Neuronal stem cell (in vitro differentiated cells): Measurements from ENCODE around the gene TRIP10.

Experiments
- DNase-seq: peaks from one replicate; pipeline ENCODE4 v3.0.0-alpha.2; 2013; ENCODE audit warnings: low spot score
- H2AFZ ChIP-seq: one replicate; pipeline ENCODE4 v1.6.1; 2013; ENCODE audit warnings: mild to moderate bottlenecking, low read length, inconsistent platforms
- H2AK5ac ChIP-seq: 2 replicates; pipeline ENCODE4 v1.6.1; 2013; ENCODE audit warnings: low read depth, mild to moderate bottlenecking, inconsistent platforms, low read length, moderate library complexity, mixed read lengths
- H2BK120ac ChIP-seq: 2 replicates; pipeline ENCODE4 v1.6.1; 2013; ENCODE audit warnings: low read depth, mild to moderate bottlenecking, inconsistent platforms, low read length, moderate library complexity, mixed read lengths
- H2BK12ac ChIP-seq: one replicate; pipeline ENCODE4 v1.6.1; 2013; ENCODE audit warnings: low read length, inconsistent platforms
- H2BK15ac ChIP-seq: 2 replicates; pipeline ENCODE4 v1.6.1; 2013; ENCODE audit warnings: mild to moderate bottlenecking, low read length, inconsistent platforms, mixed read lengths
- H2BK5ac ChIP-seq: one replicate; pipeline ENCODE4 v1.6.1; 2013; ENCODE audit warnings: inconsistent platforms, mild to moderate bottlenecking, low read length, moderate library complexity
- H3K14ac ChIP-seq: one replicate; pipeline ENCODE4 v1.6.1; 2013; ENCODE audit warnings: low read length, inconsistent platforms
- H3K18ac ChIP-seq: 2 replicates; pipeline ENCODE4 v1.6.1; 2013; ENCODE audit warnings: low read length, inconsistent platforms
- H3K23ac ChIP-seq: 2 replicates; pipeline ENCODE4 v1.6.1; 2013; ENCODE audit warnings: low read depth, mild to moderate bottlenecking, mixed read lengths, low read length, inconsistent platforms; ENCODE audit not compliant: poor library complexity
- H3K27ac ChIP-seq: replicated peaks from 3 replicates; pipeline ENCODE4 v1.5.1; 2013; ENCODE audit warnings: low read length, inconsistent platforms
- H3K27me3 ChIP-seq, 3 experiments: 2 replicates each; pipeline ENCODE4 v1.6.1; 2013; ENCODE audit warnings: low read length in 3 of 3, mild to moderate bottlenecking in 2 of 3, inconsistent platforms in 1 of 3, low read depth in 1 of 3, mixed read lengths in 1 of 3, moderate library complexity in 1 of 3; ENCODE audit not compliant: control insufficient read depth in 3 of 3, insufficient read depth in 3 of 3
- H3K36me3 ChIP-seq, 2 donors: replicated peaks in 1 of 2; 2 replicates each; pipeline ENCODE4 v1.6.1; 2013; ENCODE audit warnings: low read length in 2 of 2; ENCODE audit not compliant: control insufficient read depth in 2 of 2, insufficient read depth in 2 of 2
- H3K4ac ChIP-seq: 2 replicates; pipeline ENCODE4 v1.6.1; 2013; ENCODE audit warnings: inconsistent platforms, mild to moderate bottlenecking, low read length, moderate library complexity
- H3K4me1 ChIP-seq, 2 donors: 1 replicate in 1 of 2; 2 replicates in 1 of 2; pipeline ENCODE4 v1.6.1; 2013; ENCODE audit warnings: low read length in 2 of 2, low read depth in 1 of 2; ENCODE audit not compliant: control insufficient read depth in 2 of 2, insufficient read depth in 1 of 2
- H3K4me2 ChIP-seq: one replicate; pipeline ENCODE4 v1.6.1; 2013; ENCODE audit warnings: mild to moderate bottlenecking, low read length, inconsistent platforms; ENCODE audit not compliant: insufficient read depth, poor library complexity, severe bottlenecking
- H3K4me3 ChIP-seq, 2 donors: 2 replicates each; pipeline ENCODE4 v1.5.1; 2013; ENCODE audit warnings: low read length in 2 of 2, mild to moderate bottlenecking in 2 of 2, inconsistent platforms in 1 of 2, moderate library complexity in 1 of 2
- H3K79me1 ChIP-seq: one replicate; pipeline ENCODE4 v1.6.1; 2013; ENCODE audit warnings: low read depth, mild to moderate bottlenecking, inconsistent platforms, low read length, moderate library complexity
- H3K9ac ChIP-seq: one replicate; pipeline ENCODE4 v1.6.1; 2013; ENCODE audit warnings: mild to moderate bottlenecking, low read depth, low read length, inconsistent platforms; ENCODE audit not compliant: poor library complexity
- H3K9me3 ChIP-seq, 2 donors: replicated peaks in 1 of 2; 2 replicates each; pipeline versions ENCODE3 to v1.6.1; 2013; ENCODE audit warnings: low read length in 2 of 2, mild to moderate bottlenecking in 2 of 2, inconsistent platforms in 1 of 2, low read depth in 1 of 2, mixed read lengths in 1 of 2, moderate library complexity in 1 of 2; ENCODE audit not compliant: control insufficient read depth in 2 of 2, insufficient read depth in 1 of 2
- H4K8ac ChIP-seq: one replicate; pipeline ENCODE4 v1.6.1; 2013; ENCODE audit warnings: low read depth, mild to moderate bottlenecking, inconsistent platforms, low read length, moderate library complexity
- H4K91ac ChIP-seq: one replicate; pipeline ENCODE4 v1.6.1; 2013; ENCODE audit warnings: low read length, low read depth, mild to moderate bottlenecking, inconsistent platforms; ENCODE audit not compliant: poor library complexity
- WGBS, 2 donors: extraction: QIAGEN DNeasy Blood & Tissue Kit; methylation state at CpG; one replicate each; pipeline ENCODE4 v1.1.7; 2013; ENCODE audit warnings: missing lambda C conversion rate in 2 of 2, mixed read lengths in 1 of 2; ENCODE audit not compliant: insufficient read length in 2 of 2, insufficient replicate concordance in 1 of 2; ENCODE audit errors: extremely low coverage in 2 of 2; 5-methylcytosine and 5-hydroxymethylcytosine counted together

Gene TRIP10

DNA sequence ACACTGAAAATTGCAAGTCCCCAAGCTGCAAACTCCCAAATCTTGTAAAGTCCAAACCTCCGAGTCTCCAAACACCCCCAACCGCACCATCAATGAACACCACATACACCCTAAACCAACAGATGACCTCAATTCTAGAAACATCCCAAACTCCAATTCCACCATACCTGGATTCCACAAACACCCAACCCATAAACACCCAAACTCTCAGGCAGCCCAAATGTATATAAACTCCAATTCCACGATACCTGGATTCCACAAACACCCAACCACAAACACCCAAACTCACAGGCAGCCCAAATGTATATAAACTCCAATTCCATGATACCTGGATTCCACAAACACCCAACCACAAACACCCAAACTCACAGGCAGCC is 19.5 kb upstream of the TRIP10 start:
- H3K36me3 ChIP-seq: no peaks in the 10 kb centered on the region
- no peak overlapping the region for H3K9ac ChIP-seq
- no peak overlapping the region for H2AK5ac ChIP-seq
- H3K79me1 ChIP-seq: peaks cover 3% of the 10 kb centered on the region
- H3K27ac ChIP-seq: no peak overlapping the region
- H3K4me1 ChIP-seq: no peaks in the 10 kb centered on the region
- DNase-seq: no peak
- no peak overlapping the region for H3K4ac ChIP-seq
- no peak overlapping the region for H4K91ac ChIP-seq
- H2BK120ac ChIP-seq: no peak overlapping the region
- no peak overlapping the region for H2BK12ac ChIP-seq
- H2BK15ac ChIP-seq: no peak overlapping the region
- H4K8ac ChIP-seq: no peak overlapping the region
- peaks cover 0 to 5% of the 10 kb centered on the region in 2 donors for H3K9me3 ChIP-seq
- WGBS, 2 donors: no CpG with 5 or more reads among the region's 3 CpGs
- no peak overlapping the region for H2BK5ac ChIP-seq
- no peak overlapping the region for H3K4me2 ChIP-seq
- H3K4me3 ChIP-seq: no peak overlapping the region
- H3K27me3 ChIP-seq: peaks cover 0 to 5% (median 0%) of the 10 kb centered on the region in 3 experiments
- H3K14ac ChIP-seq: no peak overlapping the region
- no peak overlapping the region for H2AFZ ChIP-seq
- H3K18ac ChIP-seq: no peak overlapping the region
- H3K23ac ChIP-seq: no peak overlapping the region

GRCh38 chr19:6720369-6721137 is 18.9 kb upstream of the TRIP10 start, which contains the start of gene C3:
TSS of gene C3 (minus strand) at chr19:6720650. CDS start at chr19:6720589, 61 bp downstream.
- no peak within 1 kb of the TSS for H3K9ac ChIP-seq
- H3K27me3 ChIP-seq: peaks cover 0 to 5% (median 0%) of the 10 kb centered on the region in 3 experiments
- H4K8ac ChIP-seq: no peak within 1 kb of the TSS
- no peak within 1 kb of the TSS for H2AFZ ChIP-seq
- no peak within 1 kb of the TSS for H3K27ac ChIP-seq
- no peak within 1 kb of the TSS for H2BK12ac ChIP-seq
- H3K14ac ChIP-seq: no peak within 1 kb of the TSS
- peak within 1 kb of the TSS; percentile 19 for H3K18ac ChIP-seq
- H3K4me1 ChIP-seq: no peaks in the 10 kb centered on the region
- no peak within 1 kb of the TSS for H3K4ac ChIP-seq
- no peak within 1 kb of the TSS for H3K23ac ChIP-seq
- no peak within 1 kb of the TSS for H3K4me2 ChIP-seq
- H2BK120ac ChIP-seq: peak within 1 kb of the TSS; percentile 93
- no peak within 1 kb of the TSS for H3K4me3 ChIP-seq
- no CpG with 5 or more reads among the region's 4 CpGs for WGBS, 2 donors
- peaks cover 0 to 5% of the 10 kb centered on the region in 2 donors for H3K9me3 ChIP-seq
- H2BK5ac ChIP-seq: no peak within 1 kb of the TSS
- H2AK5ac ChIP-seq: no peak within 1 kb of the TSS
- H2BK15ac ChIP-seq: no peak within 1 kb of the TSS
- H4K91ac ChIP-seq: no peak within 1 kb of the TSS
- H3K36me3 ChIP-seq: no peaks in the 10 kb centered on the region
- peaks cover 3% of the 10 kb centered on the region for H3K79me1 ChIP-seq
- DNase-seq: no peak

DNA sequence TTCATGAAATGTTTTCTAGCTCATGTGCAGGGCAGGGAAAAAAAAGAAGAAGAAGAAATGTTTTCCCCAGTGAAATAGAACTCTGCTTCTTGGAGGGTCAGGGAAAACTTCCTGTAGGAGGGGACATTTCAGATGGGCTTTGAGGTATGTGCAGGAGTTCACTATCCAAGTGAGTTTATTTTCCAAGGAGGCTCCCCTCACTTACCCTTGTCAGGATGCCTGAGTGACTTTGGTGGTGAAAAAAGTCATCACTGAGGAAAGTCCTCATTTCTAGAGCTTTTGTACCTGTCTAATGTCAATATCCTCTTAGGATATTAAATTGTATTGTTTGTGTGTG is 18.4 kb upstream of the TRIP10 start:
- no peak overlapping the region for H3K23ac ChIP-seq
- H3K36me3 ChIP-seq: no peaks in the 10 kb centered on the region
- no peak overlapping the region for H2AFZ ChIP-seq
- no peak overlapping the region for H2BK120ac ChIP-seq
- no peak overlapping the region for H3K14ac ChIP-seq
- no peak for DNase-seq
- no peak overlapping the region for H3K4me2 ChIP-seq
- H2BK5ac ChIP-seq: no peak overlapping the region
- H2AK5ac ChIP-seq: no peak overlapping the region
- H3K9ac ChIP-seq: no peak overlapping the region
- H3K18ac ChIP-seq: no peak overlapping the region
- no peak overlapping the region for H3K4me3 ChIP-seq
- H3K27me3 ChIP-seq: peaks cover 0 to 5% (median 0%) of the 10 kb centered on the region in 3 experiments
- H2BK15ac ChIP-seq: no peak overlapping the region
- H4K91ac ChIP-seq: no peak overlapping the region
- no peak overlapping the region for H3K27ac ChIP-seq
- no peaks in the 10 kb centered on the region for H3K4me1 ChIP-seq
- H3K79me1 ChIP-seq: peaks cover 3% of the 10 kb centered on the region
- peaks cover 0 to 5% of the 10 kb centered on the region in 2 donors for H3K9me3 ChIP-seq
- no peak overlapping the region for H2BK12ac ChIP-seq
- H4K8ac ChIP-seq: no peak overlapping the region
- no peak overlapping the region for H3K4ac ChIP-seq

DNA sequence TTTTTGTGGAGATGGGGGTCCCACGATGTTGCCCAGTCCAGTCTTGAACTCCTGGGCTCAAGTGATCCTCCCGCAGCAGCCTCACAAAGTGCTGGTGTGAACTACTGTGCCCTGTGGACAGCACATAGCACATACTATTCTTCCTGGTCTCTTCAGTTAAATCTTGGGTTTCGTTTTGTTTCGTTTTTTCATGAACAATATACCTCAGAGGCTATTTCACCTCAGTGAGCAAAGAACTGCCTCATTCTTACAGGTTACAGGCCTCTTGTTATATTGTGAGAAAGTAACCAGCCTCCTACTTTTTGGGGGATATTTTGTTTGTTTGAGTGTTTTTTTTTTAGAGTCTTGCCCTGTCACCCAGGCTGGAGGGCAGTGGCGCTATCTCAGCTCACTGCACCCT is 17.7 kb upstream of the TRIP10 start:
- no peak overlapping the region for H3K27ac ChIP-seq
- no peak overlapping the region for H2AFZ ChIP-seq
- H3K27me3 ChIP-seq: peaks cover 0 to 5% (median 0%) of the 10 kb centered on the region in 3 experiments
- H3K4me3 ChIP-seq: no peak overlapping the region
- H3K4me1 ChIP-seq: no peaks in the 10 kb centered on the region
- H4K91ac ChIP-seq: no peak overlapping the region
- no peak overlapping the region for H2AK5ac ChIP-seq
- WGBS, 2 donors: no CpG with 5 or more reads among the region's 5 CpGs
- H3K4ac ChIP-seq: no peak overlapping the region
- no peak overlapping the region for H2BK120ac ChIP-seq
- no peak overlapping the region for H2BK5ac ChIP-seq
- no peak overlapping the region for H2BK12ac ChIP-seq
- no peaks in the 10 kb centered on the region for H3K36me3 ChIP-seq
- peaks cover 0 to 5% of the 10 kb centered on the region in 2 donors for H3K9me3 ChIP-seq
- H3K4me2 ChIP-seq: no peak overlapping the region
- H3K18ac ChIP-seq: no peak overlapping the region
- no peak overlapping the region for H3K14ac ChIP-seq
- no peak overlapping the region for H3K9ac ChIP-seq
- no peak for DNase-seq
- no peak overlapping the region for H4K8ac ChIP-seq
- H3K23ac ChIP-seq: no peak overlapping the region
- H2BK15ac ChIP-seq: no peak overlapping the region
- peaks cover 3% of the 10 kb centered on the region for H3K79me1 ChIP-seq
